SK-N-SH (cell line): ENCODE results near the gene HMHB1. TPM values are rescaled to one million over a fixed set of nuclear protein-coding genes. Genes with fewer than 3 reads are reported as not detected.

ENCODE experiments used
- CTCF ChIA-PET: fragments of 300-600, 350-600 bp; formaldehyde crosslinking; extraction: SDS; loops from one replicate; lab custom pipeline; 2021; lab: Yijun Ruan, JAX
- POLR2A ChIA-PET: fragments of 350-600 bp; sonication (Branson Sonifier 250); formaldehyde crosslinking; extraction: SDS; loops from one replicate; lab custom pipeline; 2020; ENCODE audit warnings: antibody characterized with exemption, inconsistent platforms; lab: Yijun Ruan, JAX
- DNase-seq: peaks from one replicate; pipeline ENCODE4 v3.0.0; 2012
- H2AFZ ChIP-seq: fragments of 200-600 bp; sonication (generic); 2 replicates; pipeline ENCODE4 v1.8.1; 2016; ENCODE audit warnings: antibody characterized with exemption, mild to moderate bottlenecking, low read depth
- H3F3A ChIP-seq: fragments of 200-600 bp; sonication (generic); replicated peaks from 2 replicates; pipeline ENCODE3; 2016; ENCODE audit warnings: antibody characterized with exemption, mild to moderate bottlenecking; ENCODE audit not compliant: insufficient read depth
- H3K27ac ChIP-seq, 2 experiments: fragments of 200-500 bp in 1 of 2; fragments of 200-600 bp in 1 of 2; sonication (Bioruptor generic) in 1 of 2; sonication (generic), shearing (Covaris generic) in 1 of 2; 2 replicates each; pipeline versions ENCODE4 v1.5.1 to v1.6.1; 2014 to 2016; ENCODE audit warnings: low read depth in 2 of 2, inconsistent platforms in 1 of 2, low read length in 1 of 2, mild to moderate bottlenecking in 1 of 2, mixed read lengths in 1 of 2
- H3K27me3 ChIP-seq: fragments of 200-600 bp; sonication (generic), shearing (Covaris generic); 2 replicates; pipeline ENCODE4 v1.6.1; 2016; ENCODE audit warnings: mixed run types; ENCODE audit not compliant: insufficient read depth
- H3K36me3 ChIP-seq, 2 experiments: fragments of 200-500 bp in 1 of 2; fragments of 200-600 bp in 1 of 2; sonication (Bioruptor generic) in 1 of 2; sonication (generic) in 1 of 2; replicated peaks in 1 of 2; 2 replicates each; pipeline versions ENCODE3 to v1.5.1; 2014 to 2016; ENCODE audit warnings: low read length in 1 of 2, mild to moderate bottlenecking in 1 of 2; ENCODE audit not compliant: insufficient read depth in 2 of 2, control insufficient read depth in 1 of 2
- H3K4me1 ChIP-seq, 2 experiments: fragments of 200-500 bp in 1 of 2; fragments of 200-600 bp in 1 of 2; sonication (Bioruptor generic) in 1 of 2; sonication (generic), shearing (Covaris generic) in 1 of 2; 2 replicates each; pipeline versions ENCODE4 v1.5.1 to v1.6.1; 2014 to 2016; ENCODE audit warnings: low read depth in 1 of 2, low read length in 1 of 2, mixed run types in 1 of 2; ENCODE audit not compliant: insufficient read depth in 2 of 2, control insufficient read depth in 1 of 2
- H3K4me2 ChIP-seq: fragments of 200-600 bp; sonication (generic), shearing (Covaris generic); 2 replicates; pipeline ENCODE4 v1.6.1; 2017; ENCODE audit warnings: mixed run types
- H3K4me3 ChIP-seq, 2 experiments: fragments of 200-500 bp in 1 of 2; fragments of 200-600 bp in 1 of 2; sonication (Bioruptor generic) in 1 of 2; sonication (generic), shearing (Covaris generic) in 1 of 2; 2 replicates each; pipeline versions ENCODE4 v1.5.1 to v1.8.1; 2014 to 2016; ENCODE audit warnings: low read depth in 2 of 2, inconsistent platforms in 1 of 2, low read length in 1 of 2, mild to moderate bottlenecking in 1 of 2, mixed read lengths in 1 of 2, moderate library complexity in 1 of 2
- H3K79me2 ChIP-seq: fragments of 200-600 bp; sonication (generic); 2 replicates; pipeline ENCODE4 v1.8.1; 2017; ENCODE audit warnings: mild to moderate bottlenecking; ENCODE audit not compliant: insufficient read depth
- H3K9ac ChIP-seq: fragments of 200-600 bp; sonication (generic); 2 replicates; pipeline ENCODE4 v1.6.1; 2017; ENCODE audit warnings: mixed run types
- H3K9me2 ChIP-seq: fragments of 200-600 bp; sonication (generic); 2 replicates; pipeline ENCODE4 v1.6.1; 2017; ENCODE audit warnings: mixed run types
- H3K9me3 ChIP-seq: fragments of 200-600 bp; sonication (generic); 2 replicates; pipeline ENCODE4 v1.6.1; 2017; ENCODE audit warnings: mixed run types, mild to moderate bottlenecking, moderate library complexity
- H4K20me1 ChIP-seq: fragments of 200-600 bp; sonication (generic); 2 replicates; pipeline ENCODE4 v1.6.1; 2017; ENCODE audit warnings: mild to moderate bottlenecking, mixed run types; ENCODE audit not compliant: insufficient read depth
- CHD2 ChIP-seq: fragments of 150-350 bp; IDR thresholded peaks from 2 replicates; pipeline ENCODE4 v1.6.1; 2018; ENCODE audit warnings: low read length; ENCODE audit not compliant: partially characterized antibody
- CTCF ChIP-seq: fragments of 200-600 bp; sonication (generic); IDR thresholded peaks from 2 replicates; pipeline ENCODE4 v1.6.1; 2017; ENCODE audit warnings: antibody characterized with exemption, mild to moderate bottlenecking, moderate library complexity
- EP300 ChIP-seq, 2 experiments: IDR thresholded peaks; 2 replicates each; pipeline versions ENCODE4 v1.4.0 to v1.6.1; 2012; ENCODE audit warnings: borderline replicate concordance in 1 of 2, low read depth in 1 of 2, low read length in 1 of 2
- FOSL2 ChIP-seq: IDR thresholded peaks from 2 replicates; pipeline ENCODE4 v1.4.0; 2012; ENCODE audit warnings: low read depth, mild to moderate bottlenecking, moderate library complexity, borderline replicate concordance
- FOXJ3 ChIP-seq: sonication (generic); formaldehyde crosslinking; IDR thresholded peaks from 2 replicates; pipeline ENCODE4 v1.5.1; 2020; ENCODE audit warnings: mild to moderate bottlenecking, missing genetic modification reagents
- IRF3 ChIP-seq: fragments of 150-350 bp; IDR thresholded peaks from 2 replicates; pipeline ENCODE4 v1.6.1; 2016; ENCODE audit warnings: mild to moderate bottlenecking, low read depth, low read length
- JUND ChIP-seq: IDR thresholded peaks from 2 replicates; pipeline ENCODE4 v1.4.0; 2012
- POLR2AphosphoS5 ChIP-seq: IDR thresholded peaks from 2 replicates; pipeline ENCODE4 v1.6.1; 2012; ENCODE audit warnings: low read depth, low read length
- RAD21 ChIP-seq: IDR thresholded peaks from 2 replicates; pipeline ENCODE4 v1.6.1; 2012; ENCODE audit warnings: mild to moderate bottlenecking, low read length
- RXRA ChIP-seq: IDR thresholded peaks from 2 replicates; pipeline ENCODE4 v1.4.0; 2012; ENCODE audit warnings: low read depth, mild to moderate bottlenecking, borderline replicate concordance
- TEAD4 ChIP-seq: IDR thresholded peaks from 2 replicates; pipeline ENCODE4 v1.4.0; 2012; ENCODE audit warnings: mild to moderate bottlenecking, borderline replicate concordance; ENCODE audit not compliant: insufficient read depth
- ZBTB33 ChIP-seq: IDR thresholded peaks from 2 replicates; pipeline ENCODE4 v1.4.0; 2012; ENCODE audit warnings: low read depth, borderline replicate concordance
- WGBS: methylation state at CpG from one replicate; pipeline ENCODE4 v1.1.6; 2017; ENCODE audit warnings: low lambda C conversion rate; 5-methylcytosine and 5-hydroxymethylcytosine counted together
- polyA plus RNA-seq, 3 experiments: library from polyadenylated mRNA; depleted of rRNA; stranded (reverse); fragments of >200 nt; gene quantifications; 2 replicates each; pipeline ENCODE4 v1.2.3, GENCODE V29; 2012
- TF ChIP-seq, protein P1 (sequence below): IDR thresholded peaks from 2 replicates; pipeline ENCODE4 v1.6.1; 2012; ENCODE audit warnings: mild to moderate bottlenecking, low read depth, low read length, moderate library complexity
- TF ChIP-seq, protein P2 (sequence below): fragments of 150-350 bp; IDR thresholded peaks from 2 replicates; pipeline ENCODE4 v1.6.1; 2017; ENCODE audit warnings: antibody characterized with exemption, low read length, low read depth, borderline replicate concordance
- TF ChIP-seq, protein P3 (sequence below): IDR thresholded peaks from 2 replicates; pipeline ENCODE4 v1.4.0; 2012; ENCODE audit warnings: low read depth

Gene HMHB1
- polyA plus RNA-seq (2012; rRNA removed): not detected in 2 replicates
- not detected in 2 replicates for polyA plus RNA-seq (2012; cell fraction: cytosol; rRNA removed)
- not detected in 2 replicates for polyA plus RNA-seq (2012; cell fraction: nucleus; rRNA removed)

DNA sequence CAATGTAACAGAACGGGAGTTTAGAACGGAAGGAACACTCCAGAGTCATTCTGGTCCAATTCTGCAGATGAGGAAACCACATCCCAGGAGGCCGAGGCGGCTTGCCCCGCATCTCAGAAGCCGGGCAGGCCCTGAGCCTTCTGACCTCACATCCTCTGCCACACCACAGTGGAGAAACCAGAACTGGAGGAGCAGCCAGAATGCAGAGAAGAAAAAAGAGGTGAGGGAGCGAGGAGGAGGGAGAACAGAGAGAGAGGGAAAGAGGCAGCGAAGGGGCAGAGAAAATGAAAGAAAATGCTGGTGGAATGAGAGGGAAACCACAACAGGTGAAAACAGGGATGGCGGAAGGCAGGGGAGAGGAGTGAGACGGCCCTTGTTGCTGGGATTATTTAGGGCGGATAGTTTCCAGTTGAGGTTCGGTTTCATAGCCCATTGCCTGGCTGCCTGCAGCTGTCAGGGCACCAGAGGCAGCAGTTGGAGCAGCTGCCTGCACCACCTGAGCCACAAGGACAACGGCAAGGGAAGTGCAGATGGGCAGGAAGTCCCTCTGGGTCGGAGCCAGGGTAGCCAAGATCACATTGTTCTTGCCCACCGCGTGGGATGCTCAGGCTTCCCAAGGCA, at the start of gene HMHB1:
HMHB1 (plus strand) TSS at position 77 of the 621 bp plus-strand sequence.
- 88% methylated on average over 16 of the region's 16 CpGs for WGBS
- no peaks in the 10 kb centered on the region for H3K27me3 ChIP-seq
- H3K27ac ChIP-seq: no peak within 1 kb of the TSS
- H3K4me3 ChIP-seq: no peak within 1 kb of the TSS
- H4K20me1 ChIP-seq: no peaks in the 10 kb centered on the region
- no peak for DNase-seq
- no peaks in the 10 kb centered on the region for H3K79me2 ChIP-seq
- no peaks in the 10 kb centered on the region for H3K9me2 ChIP-seq
- ChIA-PET POLR2A (no interaction called here), CTCF (no interaction called here)
- no peaks in the 10 kb centered on the region for H3K9me3 ChIP-seq
- H3F3A ChIP-seq: no peaks in the 10 kb centered on the region
- no peaks in the 10 kb centered on the region for H3K36me3 ChIP-seq
- no peaks in the 10 kb centered on the region; a peak in 1 of 4 replicates for H3K4me1 ChIP-seq
- TF ChIP-seq POLR2AphosphoS5 (no peak), EP300 (IDR thresholded peaks at IDR 0.05; ENCODE audit: borderline replicate concordance in 1 of 2, low read depth in 1 of 2, low read length in 1 of 2) (no peak), RXRA (no peak), TEAD4 (no peak), ZBTB33 (no peak), FOSL2 (no peak), IRF3 (no peak), CHD2 (no peak), JUND (no peak)
- no peak within 1 kb of the TSS for H2AFZ ChIP-seq
- no peak within 1 kb of the TSS for H3K4me2 ChIP-seq
- H3K9ac ChIP-seq: no peak within 1 kb of the TSS

- Histone ChIP-seq H3F3A (no peaks in the 10 kb centered on the region), H3K9ac (no peak overlapping the region), H3K9me3 (no peaks in the 10 kb centered on the region), H3K9me2 (no peaks in the 10 kb centered on the region), H3K36me3 (no peaks in the 10 kb centered on the region), H3K79me2 (no peaks in the 10 kb centered on the region), H4K20me1 (no peaks in the 10 kb centered on the region), H3K4me1 (peaks cover 0 to 2% of the 10 kb centered on the region in 2 experiments; a peak in 1 of 4 replicates), H3K4me3 (no peak overlapping the region), H3K27me3 (no peaks in the 10 kb centered on the region), H2AFZ (no peak overlapping the region), H3K4me2 (no peak overlapping the region), H3K27ac (no peak overlapping the region)
- DNase-seq: no peak
- 90% methylated on average over 5 of the region's 5 CpGs for WGBS
- ChIA-PET CTCF (no interaction called here), POLR2A (no interaction called here)
- no peak for TF ChIP-seq RAD21
- TF ChIP-seq, protein P1, sequence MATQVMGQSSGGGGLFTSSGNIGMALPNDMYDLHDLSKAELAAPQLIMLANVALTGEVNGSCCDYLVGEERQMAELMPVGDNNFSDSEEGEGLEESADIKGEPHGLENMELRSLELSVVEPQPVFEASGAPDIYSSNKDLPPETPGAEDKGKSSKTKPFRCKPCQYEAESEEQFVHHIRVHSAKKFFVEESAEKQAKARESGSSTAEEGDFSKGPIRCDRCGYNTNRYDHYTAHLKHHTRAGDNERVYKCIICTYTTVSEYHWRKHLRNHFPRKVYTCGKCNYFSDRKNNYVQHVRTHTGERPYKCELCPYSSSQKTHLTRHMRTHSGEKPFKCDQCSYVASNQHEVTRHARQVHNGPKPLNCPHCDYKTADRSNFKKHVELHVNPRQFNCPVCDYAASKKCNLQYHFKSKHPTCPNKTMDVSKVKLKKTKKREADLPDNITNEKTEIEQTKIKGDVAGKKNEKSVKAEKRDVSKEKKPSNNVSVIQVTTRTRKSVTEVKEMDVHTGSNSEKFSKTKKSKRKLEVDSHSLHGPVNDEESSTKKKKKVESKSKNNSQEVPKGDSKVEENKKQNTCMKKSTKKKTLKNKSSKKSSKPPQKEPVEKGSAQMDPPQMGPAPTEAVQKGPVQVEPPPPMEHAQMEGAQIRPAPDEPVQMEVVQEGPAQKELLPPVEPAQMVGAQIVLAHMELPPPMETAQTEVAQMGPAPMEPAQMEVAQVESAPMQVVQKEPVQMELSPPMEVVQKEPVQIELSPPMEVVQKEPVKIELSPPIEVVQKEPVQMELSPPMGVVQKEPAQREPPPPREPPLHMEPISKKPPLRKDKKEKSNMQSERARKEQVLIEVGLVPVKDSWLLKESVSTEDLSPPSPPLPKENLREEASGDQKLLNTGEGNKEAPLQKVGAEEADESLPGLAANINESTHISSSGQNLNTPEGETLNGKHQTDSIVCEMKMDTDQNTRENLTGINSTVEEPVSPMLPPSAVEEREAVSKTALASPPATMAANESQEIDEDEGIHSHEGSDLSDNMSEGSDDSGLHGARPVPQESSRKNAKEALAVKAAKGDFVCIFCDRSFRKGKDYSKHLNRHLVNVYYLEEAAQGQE: no peak
- no peak for TF ChIP-seq FOXJ3 (CRISPR knock-in tag)
- no peak for TF ChIP-seq CTCF
- TF ChIP-seq, protein P2, sequence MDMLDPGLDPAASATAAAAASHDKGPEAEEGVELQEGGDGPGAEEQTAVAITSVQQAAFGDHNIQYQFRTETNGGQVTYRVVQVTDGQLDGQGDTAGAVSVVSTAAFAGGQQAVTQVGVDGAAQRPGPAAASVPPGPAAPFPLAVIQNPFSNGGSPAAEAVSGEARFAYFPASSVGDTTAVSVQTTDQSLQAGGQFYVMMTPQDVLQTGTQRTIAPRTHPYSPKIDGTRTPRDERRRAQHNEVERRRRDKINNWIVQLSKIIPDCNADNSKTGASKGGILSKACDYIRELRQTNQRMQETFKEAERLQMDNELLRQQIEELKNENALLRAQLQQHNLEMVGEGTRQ: no peak
- TF ChIP-seq, protein P3, sequence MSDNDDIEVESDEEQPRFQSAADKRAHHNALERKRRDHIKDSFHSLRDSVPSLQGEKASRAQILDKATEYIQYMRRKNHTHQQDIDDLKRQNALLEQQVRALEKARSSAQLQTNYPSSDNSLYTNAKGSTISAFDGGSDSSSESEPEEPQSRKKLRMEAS: no peak
- no peak for TF ChIP-seq FOSL2
Observed at GRCh38 chr5:143762636-143763220, 49.2 kb upstream of the HMHB1 start.
